Fibroblast of the conjunctiva (primary cell): ENCODE results near the gene PIK3C3.

Source experiments
- DNase-seq: peaks from one replicate; pipeline ENCODE4 v3.0.0-alpha.2; 2010; ENCODE audit warnings: low read depth

PIK3C3 gene

DNA sequence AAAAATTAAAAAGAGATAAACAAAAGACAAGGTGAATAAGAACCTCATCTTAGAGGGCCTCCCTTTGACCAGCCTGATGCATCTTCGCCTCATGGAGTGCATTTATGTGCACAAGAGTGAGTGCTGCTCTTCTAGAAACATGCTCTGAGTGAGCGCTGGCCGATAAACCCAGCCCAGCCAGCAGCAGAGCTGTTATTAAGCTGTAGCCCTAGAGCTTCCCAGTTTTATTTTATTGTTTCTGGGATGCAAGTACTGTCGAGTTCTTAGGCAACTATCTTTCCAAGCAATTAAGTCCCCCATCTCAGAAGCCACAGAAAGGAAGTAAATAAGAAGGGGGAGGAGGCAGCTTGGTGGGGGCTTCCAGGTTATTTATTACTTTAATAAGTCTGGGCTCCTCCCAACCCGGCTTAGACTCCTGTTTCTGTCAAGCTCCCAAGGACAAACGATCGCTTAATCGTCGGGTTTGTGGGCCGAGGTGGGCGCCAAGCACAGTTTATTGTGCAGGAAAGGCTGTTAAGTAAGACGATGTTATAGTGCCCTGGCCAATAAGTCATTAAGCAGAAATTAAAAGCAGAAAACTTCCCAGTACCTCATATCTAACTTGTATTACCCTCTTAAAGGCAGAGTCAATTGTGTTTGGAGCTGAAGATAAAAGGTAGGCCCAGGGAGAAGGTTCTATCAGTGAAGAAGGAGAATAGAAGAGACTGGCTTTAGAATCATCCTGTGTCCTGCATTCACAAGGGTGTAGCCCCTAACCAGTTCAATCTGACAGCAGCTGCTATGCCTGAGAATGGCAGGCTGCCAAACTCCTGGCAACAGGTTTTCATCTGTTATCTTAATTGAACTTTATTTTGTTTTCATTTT is 176.3 kb downstream of the PIK3C3 start:
- no peak for DNase-seq

DNA sequence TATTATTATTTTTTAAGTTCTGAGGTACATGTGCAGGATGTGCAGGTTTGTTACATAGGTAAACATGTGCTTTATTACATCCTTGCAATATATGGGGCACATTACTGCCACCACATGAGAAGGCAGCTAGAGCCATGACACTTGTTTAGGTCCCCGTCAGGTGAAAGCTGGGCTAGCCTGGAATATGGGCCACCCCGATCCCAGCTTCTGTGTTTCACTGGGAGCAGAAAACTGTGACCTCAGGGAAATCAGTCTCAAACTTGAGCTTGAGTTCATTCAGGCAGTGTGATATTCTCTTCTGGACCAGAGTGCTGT is 176.9 kb downstream of the PIK3C3 start:
- no peak for DNase-seq
